GM12878 (cell line): ENCODE results near the gene NPC1. TPM values are rescaled to one million over a fixed set of nuclear protein-coding genes. Genes with fewer than 3 reads are reported as not detected.

Source experiments
- ATAC-seq: fragments of 200-7000 bp; cut with Tn5 transposase; 3 replicates; pipeline ENCODE4 v1.9.1; 2020; ENCODE audit warnings: mild to moderate bottlenecking, moderate library complexity
- BruUV-seq: library from RNA; stranded (reverse); fragments of 400-500 nt; replicated peaks from 2 replicates; lab custom pipeline; 2021; lab: Mats Ljungman, UMichigan
- CTCF ChIA-PET: fragments of 300-600 bp; sonication (Branson Sonifier 250); formaldehyde crosslinking; extraction: SDS; loops from one replicate; lab custom pipeline; 2021; ENCODE audit warnings: inconsistent platforms; lab: Yijun Ruan, JAX
- POLR2A ChIA-PET: fragments of 350-600 bp; formaldehyde crosslinking; extraction: SDS; loops from one replicate; lab custom pipeline; 2021; ENCODE audit warnings: inconsistent platforms; lab: Charles Lee
- RAD21 ChIA-PET: fragments of 300-600 bp; sonication (Branson Sonifier 250); formaldehyde crosslinking; loops from one replicate; lab custom pipeline; 2023; ENCODE audit warnings: antibody characterized with exemption; ENCODE audit not compliant: unreplicated experiment; lab: Charles Lee
- SMC1A ChIA-PET: fragments of 300-600 bp; sonication (Branson Sonifier 250); formaldehyde crosslinking; loops from one replicate; lab custom pipeline; 2023; ENCODE audit not compliant: unreplicated experiment, uncharacterized antibody; lab: Charles Lee
- DNase-seq: peaks from one replicate; pipeline ENCODE4 v3.0.0-alpha.2; 2011; ENCODE audit warnings: low read depth, low spot score
- FAIRE-seq: peaks from 3 replicates; lab custom pipeline; 2011; peaks lifted over from hg19 to GRCh38; lab: Jason Lieb, UNC
- H2AFZ ChIP-seq: 2 replicates; pipeline ENCODE4 v1.6.0; 2011; ENCODE audit warnings: low read depth, low read length, control low read depth; ENCODE audit not compliant: control insufficient read depth
- H3K27ac ChIP-seq: 2 replicates; pipeline ENCODE4 v1.5.1; 2011; ENCODE audit warnings: control low read depth; ENCODE audit not compliant: control insufficient read depth, insufficient read depth
- H3K27me3 ChIP-seq, 2 experiments: replicated peaks in 1 of 2; 2 replicates each; pipeline versions ENCODE4 v1.6.0 to v1.6.1; 2011; ENCODE audit warnings: low read length in 1 of 2; ENCODE audit not compliant: control insufficient read depth in 2 of 2, insufficient read depth in 2 of 2
- H3K36me3 ChIP-seq, 2 experiments: 2 replicates each; pipeline ENCODE4 v1.5.1; 2011; ENCODE audit warnings: low read length in 1 of 2; ENCODE audit not compliant: control insufficient read depth in 2 of 2, insufficient read depth in 2 of 2
- H3K4me1 ChIP-seq: 2 replicates; pipeline ENCODE4 v1.6.1; 2011; ENCODE audit warnings: mild to moderate bottlenecking, low read length, moderate library complexity, mixed read lengths; ENCODE audit not compliant: control insufficient read depth, insufficient read depth
- H3K4me2 ChIP-seq: 2 replicates; pipeline ENCODE4 v1.6.0; 2011; ENCODE audit warnings: control low read depth; ENCODE audit not compliant: control insufficient read depth, insufficient read depth
- H3K4me3 ChIP-seq: fragments of 200-600 bp; sonication (generic); 2 replicates; pipeline ENCODE4 v1.5.1; 2016
- H3K79me2 ChIP-seq: 2 replicates; pipeline ENCODE4 v1.6.0; 2011; ENCODE audit warnings: low read length; ENCODE audit not compliant: control insufficient read depth, insufficient read depth
- H3K9ac ChIP-seq: 2 replicates; pipeline ENCODE4 v1.8.0; 2011; ENCODE audit warnings: low read length, control low read depth, mixed read lengths; ENCODE audit not compliant: control insufficient read depth, insufficient read depth
- H3K9me3 ChIP-seq: replicated peaks from 3 replicates; pipeline ENCODE4 v1.5.1; 2011; ENCODE audit warnings: mild to moderate bottlenecking, low read length; ENCODE audit not compliant: control insufficient read depth, insufficient read depth
- H4K20me1 ChIP-seq: 2 replicates; pipeline ENCODE4 v1.6.0; 2011; ENCODE audit not compliant: control insufficient read depth, insufficient read depth
- CREM ChIP-seq: IDR thresholded peaks from 2 replicates; pipeline ENCODE4 v1.6.1; 2014; ENCODE audit warnings: antibody characterized with exemption, low read depth
- EP300 ChIP-seq, 2 experiments: fragments of 150-350 bp in 1 of 2; IDR thresholded peaks; 2 replicates each; pipeline ENCODE4 v1.6.1; 2011 to 2012; ENCODE audit warnings: low read depth in 2 of 2, low read length in 2 of 2, borderline replicate concordance in 1 of 2, improper control_type of control experiment in 1 of 2, inconsistent platforms in 1 of 2; ENCODE audit not compliant: control insufficient read depth in 1 of 2
- FOXM1 ChIP-seq: IDR thresholded peaks from 2 replicates; pipeline ENCODE4 v1.6.1; 2012; ENCODE audit warnings: low read depth, mild to moderate bottlenecking, inconsistent platforms, low read length, moderate library complexity
- GATAD2B ChIP-seq: fragments of 450-650 bp; conservative IDR thresholded peaks from 2 replicates; pipeline ENCODE4 v1.6.1; 2017; ENCODE audit warnings: low read depth, mild to moderate bottlenecking, moderate library complexity
- KAT2A ChIP-seq: conservative IDR thresholded peaks from 2 replicates; pipeline ENCODE4 v1.6.1; 2011; ENCODE audit warnings: low read depth, low read length; ENCODE audit not compliant: control insufficient read depth
- KDM1A ChIP-seq: fragments of 200-600 bp; sonication (generic); IDR thresholded peaks from 2 replicates; pipeline ENCODE4 v1.6.1; 2016; ENCODE audit warnings: borderline replicate concordance
- MEF2B ChIP-seq: fragments of 450-650 bp; IDR thresholded peaks from 2 replicates; pipeline ENCODE4 v1.6.1; 2018; ENCODE audit warnings: mild to moderate bottlenecking, moderate library complexity; ENCODE audit not compliant: partially characterized antibody, poor library complexity, severe bottlenecking
- MXI1 ChIP-seq: fragments of 150-350 bp; IDR thresholded peaks from 2 replicates; pipeline ENCODE4 v1.6.1; 2011; ENCODE audit warnings: low read depth, mild to moderate bottlenecking, inconsistent platforms, low read length, improper control_type of control experiment
- NRF1 ChIP-seq: conservative IDR thresholded peaks from 2 replicates; pipeline ENCODE4 v1.6.1; 2011; ENCODE audit warnings: mild to moderate bottlenecking, low read depth, low read length, improper control_type of control experiment
- POLR2A ChIP-seq: IDR thresholded peaks from 2 replicates; pipeline ENCODE4 v1.6.1; 2011; ENCODE audit warnings: low read depth, mild to moderate bottlenecking, low read length
- POU2F2 ChIP-seq: IDR thresholded peaks from 3 replicates; pipeline ENCODE4 v1.6.1; 2011; ENCODE audit warnings: low read depth, mild to moderate bottlenecking, low read length, borderline replicate concordance
- SMAD5 ChIP-seq: IDR thresholded peaks from 2 replicates; pipeline ENCODE4 v1.6.1; 2016; ENCODE audit warnings: antibody characterized with exemption, low read depth
- SP1 ChIP-seq: IDR thresholded peaks from one replicate; pipeline ENCODE4 v1.6.1; 2011; ENCODE audit warnings: low read depth, low read length
- TCF7 ChIP-seq: IDR thresholded peaks from 2 replicates; pipeline ENCODE4 v1.6.1; 2014; ENCODE audit warnings: antibody characterized with exemption, borderline replicate concordance
- ZBED1 ChIP-seq: IDR thresholded peaks from 2 replicates; pipeline ENCODE4 v1.6.1; 2016; ENCODE audit warnings: borderline replicate concordance
- ZNF384 ChIP-seq: IDR thresholded peaks from 2 replicates; pipeline ENCODE4 v1.6.1; 2012; ENCODE audit warnings: low read depth, mild to moderate bottlenecking, low read length, improper control_type of control experiment, borderline replicate concordance
- ZNF687 ChIP-seq: fragments of 450-650 bp; IDR thresholded peaks from 2 replicates; pipeline ENCODE4 v1.6.1; 2017; ENCODE audit warnings: mild to moderate bottlenecking, moderate library complexity
- WGBS: methylation state at CpG from one replicate; pipeline ENCODE4 v1.1.6; 2016; ENCODE audit warnings: low lambda C conversion rate; ENCODE audit not compliant: insufficient replicate concordance, insufficient coverage; ENCODE audit errors: missing lambda C conversion rate; 5-methylcytosine and 5-hydroxymethylcytosine counted together
- in situ Hi-C: fragments of 300-500 bp; cut with MboI; formaldehyde crosslinking; loops from 9 replicates; pipeline ENCODE4 v1.14.3; 2018; ENCODE audit warnings: mixed read lengths
- intact Hi-C: fragments of 100-400 bp; cut with micrococcal nuclease; formaldehyde crosslinking; loops from one replicate; pipeline ENCODE4 v1.14.2; 2022; ENCODE audit not compliant: unreplicated experiment
- polyA plus RNA-seq, 11 experiments: library from polyadenylated mRNA; depleted of rRNA in 4 of 11; unstranded in 6 of 11; stranded (reverse) in 5 of 11; fragments of >200 nt; fragmentation: Nextera tagmentation in 4 of 11; fragmentation: Illumina TruSeq in 1 of 11; extraction: Ambion mirVana in 4 of 11; extraction: Trizol in 1 of 11; gene quantifications; 1 replicate in 1 of 11; 2 replicates in 10 of 11; pipeline versions ENCODE4 v1.2.1 to v1.2.3, GENCODE V29; 2011 to 2016; ENCODE audit warnings: inconsistent platforms in 2 of 11, missing spikeins in 2 of 11, low read depth in 1 of 11
- total RNA-seq, 4 experiments: library from RNA; depleted of rRNA in 3 of 4; stranded (reverse); fragments of >200 nt in 3 of 4; fragmentation: Illumina TruSeq in 1 of 4; extraction: Trizol in 1 of 4; gene quantifications; 2 replicates each; pipeline versions ENCODE4 v1.2.1 to v1.2.3, GENCODE V29; 2013 to 2021
- TF ChIP-seq, protein P1 (sequence below): fragments of 450-650 bp; IDR thresholded peaks from 2 replicates; pipeline ENCODE4 v1.6.1; 2016; ENCODE audit warnings: mild to moderate bottlenecking

The NPC1 gene
- total and polyA plus RNA-seq, 10 of the 15 experiments (the other 5 are each of a cell fraction or from before 2014, with no cell fraction given), result 10.1 to 45.2 (median 19.4) TPM

- TF ChIP-seq MXI1, result no peak
- no peak for TF ChIP-seq NRF1
- no peak for TF ChIP-seq POU2F2
- TF ChIP-seq POLR2A, result no peak
- TF ChIP-seq SMAD5, result no peak
- TF ChIP-seq GATAD2B, result peak; percentile 49; the same call in 1 of the 2 replicates
Measured at GRCh38 chr18:23618862-23619387, 32.6 kb upstream of the NPC1 start (continued).

GRCh38 chr18:23617412-23618014 lies 31.2 kb upstream of the NPC1 start:
- peaks cover 17% of the 10 kb centered on the region for H3K4me1 ChIP-seq
- peak overlapping the region; percentile 44 for H3K9ac ChIP-seq
- H3K4me3 ChIP-seq, result peak overlapping the region; percentile 42; the same call in 1 of the 2 replicates
- no TSS peak for BruUV-seq
- intact Hi-C loops (loop anchor here (2.0 kb wide), 1 partner anchor 31 kb away; the partner anchor contains the start of gene NPC1), in situ Hi-C loops (no loop called here)
- ChIA-PET POLR2A (interaction anchor here (0.6 to 2.5 kb wide), 7 partner anchors 10 to 1789 kb away, joined by 3 to 33 read pairs (median 4); partner anchors contain the start of gene NPC1), SMC1A (interaction anchor here (0.6 to 3.2 kb wide), 11 partner anchors 9 to 163 kb away, joined by 3 to 28 read pairs (median 6); partner anchors contain the start of gene NPC1), RAD21 (interaction anchor here (0.6 to 3.2 kb wide), 9 partner anchors 10 to 212 kb away, joined by 3 to 22 read pairs (median 7); partner anchors contain the start of gene NPC1), CTCF (interaction anchor here (0.6 to 2.5 kb wide), 6 partner anchors 11 to 130 kb away, joined by 3 to 22 read pairs (median 10); no protein-coding TSS in a partner anchor)
- ATAC-seq, result peak; percentile 58
- peaks cover 0 to 5% of the 10 kb centered on the region in 2 experiments; a peak in 2 of 4 replicates for H3K27me3 ChIP-seq
- 0% methylated on average over 4 of the region's 4 CpGs for WGBS
- H2AFZ ChIP-seq, result peak overlapping the region; percentile 66
- peak overlapping the region; percentile 62 for H3K27ac ChIP-seq
- no peaks in the 10 kb centered on the region for H4K20me1 ChIP-seq
- DNase-seq, result peak; percentile 65
- peak overlapping the region; percentile 21 for H3K4me2 ChIP-seq
- H3K79me2 ChIP-seq, result no peaks in the 10 kb centered on the region
- FAIRE-seq, result peak; percentile 76
- H3K9me3 ChIP-seq, result no peaks in the 10 kb centered on the region
- H3K36me3 ChIP-seq, result no peaks in the 10 kb centered on the region
- TF ChIP-seq EP300 (IDR thresholded peaks at IDR 0.05; ENCODE audit: borderline replicate concordance in 1 of 2, control insufficient read depth in 1 of 2, low read depth in 2 of 2, low read length in 2 of 2), result peak in 1 of 2 experiments; percentile 46; a peak in 2 of 4 replicates
- peak; percentile 49; the same call in 1 of the 2 replicates for TF ChIP-seq ZNF384
- TF ChIP-seq ZNF687, result peak; percentile 79; the same call in 1 of the 2 replicates
- TF ChIP-seq CREM, result no peak
- no peak for TF ChIP-seq KAT2A
- no peak for TF ChIP-seq KDM1A
- TF ChIP-seq ZBED1, result no peak
- TF ChIP-seq SP1, result no peak
- TF ChIP-seq FOXM1, result no peak
- TF ChIP-seq, protein P1, sequence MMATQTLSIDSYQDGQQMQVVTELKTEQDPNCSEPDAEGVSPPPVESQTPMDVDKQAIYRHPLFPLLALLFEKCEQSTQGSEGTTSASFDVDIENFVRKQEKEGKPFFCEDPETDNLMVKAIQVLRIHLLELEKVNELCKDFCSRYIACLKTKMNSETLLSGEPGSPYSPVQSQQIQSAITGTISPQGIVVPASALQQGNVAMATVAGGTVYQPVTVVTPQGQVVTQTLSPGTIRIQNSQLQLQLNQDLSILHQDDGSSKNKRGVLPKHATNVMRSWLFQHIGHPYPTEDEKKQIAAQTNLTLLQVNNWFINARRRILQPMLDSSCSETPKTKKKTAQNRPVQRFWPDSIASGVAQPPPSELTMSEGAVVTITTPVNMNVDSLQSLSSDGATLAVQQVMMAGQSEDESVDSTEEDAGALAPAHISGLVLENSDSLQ, result no peak
- TF ChIP-seq TCF7, result no peak
- TF ChIP-seq MEF2B, result peak; percentile 61
